Heart left ventricle (tissue), 13 donors: ENCODE results near the gene MMP10.

Source experiments
- POLR2A ChIP-seq, 2 donors: fragments of 450-650 bp; IDR thresholded peaks; one replicate each; pipeline ENCODE4 v1.6.1; 2017; ENCODE audit warnings: antibody characterized with exemption in 2 of 2, mild to moderate bottlenecking in 2 of 2, moderate library complexity in 2 of 2
- TF ChIP-seq, protein P1 (sequence below), 12 donors: fragments of 200-600 bp; sonication (generic) in 4 of 12; IDR thresholded peaks; one replicate each; pipeline versions ENCODE4 v1.5.0 to v1.8.0; 2018 to 2022; ENCODE audit warnings: antibody characterized with exemption in 12 of 12, mild to moderate bottlenecking in 5 of 12
- donor health status: ischemic (EF 13 %, LVEDD 7.1; RV severe dilation, severe dysfunction).
- donor health status: DM: no; HTN: yes; CAD: no.
- donor health status: DM: no; HTN: no; CAD: no.
- donor health status: ischemic (EF 25% LVEDD 6.9; RV normal size, moderate dysfunction).
- donor health status: ischemic (EF 25% LVEDD 5.7; RV mildly dilated, moderate dysfunction).
- donor health status: ischemic (EF 35%, LVEDD 5.7; RV mildly dilated, moderate dysfunction).
- donor health status: nonischemic (EF 11% LVEDD 7.7; RV severe dilation, severe dysfunction).
- donor health status: DM: yes; HTN: yes; CAD: no.
- donor health status: PGD.
- donor health status: ischemic (EF 29% LVEDD 5.4; RV normal size, mild dysfunction).
- donor health status: nonischemic (EF 23%, LVEDD 6.1; RV moderate dilation, normal function).

- TF ChIP-seq, protein P1, sequence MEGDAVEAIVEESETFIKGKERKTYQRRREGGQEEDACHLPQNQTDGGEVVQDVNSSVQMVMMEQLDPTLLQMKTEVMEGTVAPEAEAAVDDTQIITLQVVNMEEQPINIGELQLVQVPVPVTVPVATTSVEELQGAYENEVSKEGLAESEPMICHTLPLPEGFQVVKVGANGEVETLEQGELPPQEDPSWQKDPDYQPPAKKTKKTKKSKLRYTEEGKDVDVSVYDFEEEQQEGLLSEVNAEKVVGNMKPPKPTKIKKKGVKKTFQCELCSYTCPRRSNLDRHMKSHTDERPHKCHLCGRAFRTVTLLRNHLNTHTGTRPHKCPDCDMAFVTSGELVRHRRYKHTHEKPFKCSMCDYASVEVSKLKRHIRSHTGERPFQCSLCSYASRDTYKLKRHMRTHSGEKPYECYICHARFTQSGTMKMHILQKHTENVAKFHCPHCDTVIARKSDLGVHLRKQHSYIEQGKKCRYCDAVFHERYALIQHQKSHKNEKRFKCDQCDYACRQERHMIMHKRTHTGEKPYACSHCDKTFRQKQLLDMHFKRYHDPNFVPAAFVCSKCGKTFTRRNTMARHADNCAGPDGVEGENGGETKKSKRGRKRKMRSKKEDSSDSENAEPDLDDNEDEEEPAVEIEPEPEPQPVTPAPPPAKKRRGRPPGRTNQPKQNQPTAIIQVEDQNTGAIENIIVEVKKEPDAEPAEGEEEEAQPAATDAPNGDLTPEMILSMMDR (IDR thresholded peaks at IDR 0.05) = no peak
- no peak for TF ChIP-seq POLR2A (IDR thresholded peaks at IDR 0.05)
Measured at GRCh38 chr11:102806296-102806695, 25.9 kb upstream of the MMP10 start.
